GM20000 (cell line): ENCODE data around the gene IGFLR1.
A peak's percentile ranks its signal among the peaks of the same experiment; 100 is the strongest.

Experiments used
- DNase-seq: peaks from one replicate; pipeline ENCODE4 v3.0.0; 2012; ENCODE audit warnings: low spot score
- CTCF ChIP-seq: IDR thresholded peaks from 2 replicates; pipeline ENCODE4 v1.5.1; 2012; ENCODE audit warnings: mild to moderate bottlenecking, control low read depth; ENCODE audit errors: extremely low read depth, missing control alignments

Gene IGFLR1

DNA sequence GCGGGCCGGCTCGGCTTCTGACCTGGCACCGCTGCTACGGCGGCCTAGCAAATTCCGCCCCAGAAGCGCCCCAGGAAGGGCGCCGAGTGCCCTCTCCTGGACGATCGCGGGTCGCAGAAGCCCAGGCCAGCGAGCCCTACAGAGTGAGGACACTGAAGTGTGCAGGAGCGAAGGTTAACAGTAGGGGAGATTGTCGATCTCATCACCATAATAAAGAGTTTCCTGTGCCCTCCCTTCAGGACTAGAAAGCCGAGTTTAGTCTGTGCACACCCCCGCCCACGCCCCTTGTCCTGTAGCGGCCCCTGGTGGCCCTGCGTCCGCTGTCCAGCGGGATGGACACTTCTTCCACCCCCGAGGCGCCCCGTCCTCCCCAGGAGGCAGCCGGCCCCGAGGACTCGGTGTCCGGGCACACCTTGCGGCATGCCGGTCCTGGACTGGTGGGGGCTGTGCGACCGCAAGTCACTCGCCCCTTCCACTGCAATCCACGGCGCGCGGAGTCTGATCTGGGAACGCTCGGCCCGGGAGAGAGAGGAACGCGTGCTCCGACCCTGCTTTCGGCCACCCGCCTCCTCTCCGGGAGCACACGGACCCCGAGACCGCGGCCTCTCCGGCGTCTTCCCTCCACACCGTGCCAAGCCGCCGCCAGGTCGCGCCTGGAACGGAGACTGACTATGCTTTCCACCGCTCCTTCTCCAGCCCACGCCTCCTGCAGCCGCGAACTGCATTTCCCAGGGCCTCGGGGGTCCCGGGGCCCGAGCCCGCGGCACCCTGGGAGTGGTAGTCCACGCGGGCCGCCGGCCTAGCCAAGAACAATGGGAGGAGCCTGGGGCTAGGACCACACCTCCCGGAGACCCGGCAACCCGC is 25.2 kb downstream of the IGFLR1 start:
- peak; percentile 82 for DNase-seq
- TF ChIP-seq CTCF: peak; percentile 68

- no peak for DNase-seq
These were observed 26.1 kb downstream of the IGFLR1 start for GRCh38 chr19:35715981-35716800.

GRCh38 chr19:35715355-35715809 is 26.9 kb downstream of the IGFLR1 start:
- no peak for DNase-seq
- TF ChIP-seq CTCF: no peak

More at GRCh38 chr19:35715981-35716800, 26.1 kb downstream of the IGFLR1 start:
- no peak for TF ChIP-seq CTCF

DNA sequence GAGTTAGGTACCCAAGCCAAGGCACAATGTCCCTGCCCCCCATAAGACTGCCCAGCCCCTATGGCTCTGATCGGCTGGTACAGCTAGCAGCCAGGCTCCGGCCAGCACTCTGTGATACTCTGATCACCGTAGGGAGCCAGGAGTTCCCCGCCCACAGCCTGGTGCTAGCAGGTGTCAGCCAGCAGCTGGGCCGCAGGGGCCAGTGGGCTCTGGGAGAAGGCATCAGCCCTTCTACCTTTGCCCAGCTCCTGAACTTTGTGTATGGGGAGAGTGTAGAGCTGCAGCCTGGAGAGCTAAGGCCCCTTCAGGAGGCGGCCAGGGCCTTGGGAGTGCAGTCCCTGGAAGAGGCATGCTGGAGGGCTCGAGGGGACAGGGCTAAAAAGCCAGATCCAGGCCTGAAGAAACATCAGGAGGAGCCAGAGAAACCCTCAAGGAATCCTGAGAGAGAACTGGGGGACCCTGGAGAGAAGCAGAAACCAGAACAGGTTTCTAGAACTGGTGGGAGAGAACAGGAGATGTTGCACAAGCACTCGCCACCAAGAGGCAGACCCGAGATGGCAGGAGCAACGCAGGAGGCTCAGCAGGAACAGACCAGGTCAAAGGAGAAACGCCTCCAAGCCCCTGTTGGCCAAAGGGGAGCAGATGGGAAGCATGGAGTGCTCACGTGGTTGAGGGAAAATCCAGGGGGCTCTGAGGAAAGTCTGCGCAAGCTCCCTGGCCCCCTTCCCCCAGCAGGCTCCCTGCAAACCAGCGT is 27.5 kb downstream of the IGFLR1 start:
- peak; percentile 11 for TF ChIP-seq CTCF
- no peak for DNase-seq

DNA sequence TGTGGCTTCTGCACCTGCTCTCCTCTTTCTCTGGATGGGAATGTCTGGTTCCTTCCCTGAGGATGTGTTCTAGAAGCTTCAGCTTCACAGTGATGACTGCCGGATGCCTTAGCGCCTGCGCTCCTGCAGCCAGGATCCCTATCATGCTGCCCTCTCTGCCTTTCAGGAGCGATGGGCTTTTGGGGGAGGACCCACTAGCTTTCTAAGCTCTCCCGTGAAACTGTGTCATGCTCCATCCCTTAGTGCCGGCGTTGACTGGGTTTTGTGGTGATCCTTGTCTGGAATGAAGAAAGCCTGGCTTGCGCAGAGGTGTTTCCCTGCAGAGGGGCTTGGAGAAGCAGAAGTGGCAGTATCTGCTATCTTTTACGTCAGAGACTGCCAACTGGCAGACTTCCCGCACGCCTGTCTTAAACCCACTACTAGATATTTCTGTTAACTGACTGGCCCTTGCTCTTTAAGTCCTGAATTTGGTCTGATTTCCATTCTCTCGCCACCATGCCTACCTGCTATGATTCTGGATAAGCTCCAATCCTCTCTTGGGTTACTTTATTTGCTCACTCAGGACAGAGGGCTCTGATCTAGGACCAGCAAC is 28.3 kb downstream of the IGFLR1 start:
- TF ChIP-seq CTCF: no peak
- DNase-seq: no peak

DNA sequence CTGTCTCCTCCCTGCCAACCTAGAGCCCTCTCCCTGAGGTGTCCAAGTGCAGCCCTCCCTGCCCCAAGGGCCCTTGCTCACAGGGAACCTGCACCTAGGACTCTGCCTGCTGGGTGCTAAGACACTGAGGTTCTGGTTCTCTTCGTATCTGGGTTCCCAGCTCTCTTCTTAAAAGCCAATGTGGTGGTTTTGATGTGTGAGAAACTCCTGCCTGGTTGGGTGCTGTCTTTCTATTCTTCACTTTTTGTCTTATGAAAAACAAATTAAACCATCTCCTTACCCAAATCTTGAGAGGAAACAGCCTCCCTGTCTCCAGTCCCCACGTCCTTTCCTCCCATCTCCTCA is 28.8 kb downstream of the IGFLR1 start:
- no peak for DNase-seq

More for the DNA sequence above, 28.8 kb downstream of the IGFLR1 start:
- no peak for TF ChIP-seq CTCF
